ENCODE measurements around the gene TNFRSF13B. TPM values are rescaled to one million over a fixed set of nuclear protein-coding genes. Genes with fewer than 3 reads are reported as not detected.

Gene TNFRSF13B
- total RNA-seq = 1 to 10 TPM in 3 of 5 donors, under 1 TPM in 1, not detected in 1; 0.60 to 7.2 (median 5.0) TPM
- total RNA-seq (2013) = 0.46 TPM
- total RNA-seq = 0 to 0.75 (median 0.06) reads per million in 29 experiments

- peak in 1 of 4 experiments; percentile 23 for ATAC-seq (replicated peaks in 1 of 4)
- Mint-ChIP-seq H3K27ac (no peak within 1 kb of the TSS), H3K27me3 (peaks cover 0 to 4% of the 10 kb centered on the region in 2 donors), H3K4me1 (peaks cover 0 to 24% (median 7%) of the 10 kb centered on the region in 3 donors), H3K4me3 (peak within 1 kb of the TSS in 1 of 3 donors; percentile 39), H3K36me3 (no peaks in the 10 kb centered on the region), H3K9me3 (no peaks in the 10 kb centered on the region)
- no peak within 1 kb of the TSS for H3K27ac ChIP-seq (ENCODE audit: low read length)
- no peak for DNase-seq
- peaks cover 0 to 7% of the 10 kb centered on the region in 2 experiments for H3K4me1 ChIP-seq (ENCODE audit: control insufficient read depth in 1 of 2, extremely low read depth in 1 of 2, insufficient read depth in 2 of 2, low read length in 2 of 2)
- no peaks in the 10 kb centered on the region for H3K9me3 ChIP-seq
- ChIA-PET POLR2A (no interaction called here), CTCF (no interaction called here)
- 70% methylated on average over 8 of the region's 17 CpGs for WGBS (ENCODE audit: insufficient coverage)
- H3K36me3 ChIP-seq (ENCODE audit: control insufficient read depth in 2 of 2, extremely low read depth in 1 of 2, insufficient read depth in 1 of 2, low read length in 1 of 2) = no peaks in the 10 kb centered on the region
- no peak within 1 kb of the TSS for H3K4me3 ChIP-seq (ENCODE audit: control insufficient read depth in 1 of 2, extremely low read depth in 1 of 2, low read length in 1 of 2)
- peaks cover 0 to 11% of the 10 kb centered on the region in 2 experiments for H3K27me3 ChIP-seq (replicated peaks in 1 of 2; ENCODE audit: control insufficient read depth in 2 of 2, extremely low read depth in 1 of 2, insufficient read depth in 2 of 2, low read length in 1 of 2)
These were observed at the start of gene TNFRSF13B for GRCh38 chr17:16971458-16972338. Gene TNFRSF13B (minus strand): TSS chr17:16972118. CDS start chr17:16972075, 43 bp downstream.

- no peak for DNase-seq
- H3K4me3 Mint-ChIP-seq = no peak overlapping the region
- H3K27me3 ChIP-seq (replicated peaks in 1 of 2; ENCODE audit: control insufficient read depth in 2 of 2, extremely low read depth in 1 of 2, insufficient read depth in 2 of 2, low read length in 1 of 2) = no peaks in the 10 kb centered on the region
- no peak overlapping the region for H3K27ac Mint-ChIP-seq
- H3K27ac ChIP-seq (ENCODE audit: low read length) = no peak overlapping the region
- H3K9me3 Mint-ChIP-seq = no peaks in the 10 kb centered on the region
- no peaks in the 10 kb centered on the region for H3K9me3 ChIP-seq
- no peak overlapping the region for H3K4me3 ChIP-seq (ENCODE audit: control insufficient read depth in 1 of 2, extremely low read depth in 1 of 2, low read length in 1 of 2)
- no peaks in the 10 kb centered on the region for H3K36me3 ChIP-seq (ENCODE audit: control insufficient read depth in 2 of 2, extremely low read depth in 1 of 2, insufficient read depth in 1 of 2, low read length in 1 of 2)
- POLR2A ChIA-PET = no interaction called here
- H3K27me3 Mint-ChIP-seq = no peaks in the 10 kb centered on the region
- ATAC-seq (replicated peaks in 1 of 4) = no peak
- peaks cover 2 to 21% of the 10 kb centered on the region in 2 experiments for H3K4me1 ChIP-seq (ENCODE audit: control insufficient read depth in 1 of 2, extremely low read depth in 1 of 2, insufficient read depth in 2 of 2, low read length in 2 of 2)
- CTCF ChIA-PET = no interaction called here
- no peaks in the 10 kb centered on the region for H3K36me3 Mint-ChIP-seq
- peaks cover 19 to 24% (median 21%) of the 10 kb centered on the region in 3 donors for H3K4me1 Mint-ChIP-seq
- 94% methylated on average over 11 of the region's 15 CpGs for WGBS (ENCODE audit: insufficient coverage)
These were observed 49.4 kb upstream of the TNFRSF13B start for GRCh38 chr17:17021194-17021863.

GRCh38 chr17:17020821-17021193 lies 48.9 kb upstream of the TNFRSF13B start:
- H3K36me3 ChIP-seq (ENCODE audit: control insufficient read depth in 2 of 2, extremely low read depth in 1 of 2, insufficient read depth in 1 of 2, low read length in 1 of 2) = no peaks in the 10 kb centered on the region
- H3K4me1 ChIP-seq (ENCODE audit: control insufficient read depth in 1 of 2, extremely low read depth in 1 of 2, insufficient read depth in 2 of 2, low read length in 2 of 2) = peaks cover 2 to 21% of the 10 kb centered on the region in 2 experiments
- H3K4me1 Mint-ChIP-seq = peaks cover 24 to 29% (median 26%) of the 10 kb centered on the region in 3 donors
- H3K9me3 ChIP-seq = no peaks in the 10 kb centered on the region
- H3K27ac Mint-ChIP-seq = no peak overlapping the region
- no peak overlapping the region for H3K4me3 ChIP-seq (ENCODE audit: control insufficient read depth in 1 of 2, extremely low read depth in 1 of 2, low read length in 1 of 2)
- ChIA-PET CTCF (no interaction called here), POLR2A (no interaction called here)
- no peaks in the 10 kb centered on the region for H3K9me3 Mint-ChIP-seq
- 92% methylated on average over 6 of the region's 8 CpGs for WGBS (ENCODE audit: insufficient coverage)
- no peak overlapping the region for H3K4me3 Mint-ChIP-seq
- no peak overlapping the region for H3K27ac ChIP-seq (ENCODE audit: low read length)
- DNase-seq = no peak
- H3K27me3 Mint-ChIP-seq = no peaks in the 10 kb centered on the region
- no peaks in the 10 kb centered on the region for H3K27me3 ChIP-seq (replicated peaks in 1 of 2; ENCODE audit: control insufficient read depth in 2 of 2, extremely low read depth in 1 of 2, insufficient read depth in 2 of 2, low read length in 1 of 2)
- ATAC-seq (replicated peaks in 1 of 4) = no peak
- H3K36me3 Mint-ChIP-seq = no peaks in the 10 kb centered on the region

GRCh38 chr17:17019891-17020456 lies 48.1 kb upstream of the TNFRSF13B start:
- H3K4me3 ChIP-seq (ENCODE audit: control insufficient read depth in 1 of 2, extremely low read depth in 1 of 2, low read length in 1 of 2) = no peak overlapping the region
- no peaks in the 10 kb centered on the region for H3K36me3 ChIP-seq (ENCODE audit: control insufficient read depth in 2 of 2, extremely low read depth in 1 of 2, insufficient read depth in 1 of 2, low read length in 1 of 2)
- Mint-ChIP-seq H3K4me1 (peaks cover 33 to 37% (median 34%) of the 10 kb centered on the region in 3 donors), H3K27ac (no peak overlapping the region), H3K4me3 (no peak overlapping the region), H3K27me3 (no peaks in the 10 kb centered on the region), H3K9me3 (no peaks in the 10 kb centered on the region), H3K36me3 (no peaks in the 10 kb centered on the region)
- no peaks in the 10 kb centered on the region for H3K9me3 ChIP-seq
- H3K27ac ChIP-seq (ENCODE audit: low read length) = no peak overlapping the region
- ATAC-seq (replicated peaks in 1 of 4) (no peak), DNase-seq (no peak)
- ChIA-PET POLR2A (no interaction called here), CTCF (no interaction called here)
- H3K27me3 ChIP-seq (replicated peaks in 1 of 2; ENCODE audit: control insufficient read depth in 2 of 2, extremely low read depth in 1 of 2, insufficient read depth in 2 of 2, low read length in 1 of 2) = no peaks in the 10 kb centered on the region
- 88% methylated on average over 8 of the region's 13 CpGs for WGBS (ENCODE audit: insufficient coverage)
- peaks cover 2 to 30% of the 10 kb centered on the region in 2 experiments for H3K4me1 ChIP-seq (ENCODE audit: control insufficient read depth in 1 of 2, extremely low read depth in 1 of 2, insufficient read depth in 2 of 2, low read length in 2 of 2)

- ATAC-seq (replicated peaks in 1 of 4) = no peak
- CTCF ChIA-PET = no interaction called here
These were observed 47.5 kb upstream of the TNFRSF13B start for GRCh38 chr17:17019430-17019762.

GRCh38 chr17:17018612-17019429 lies 46.9 kb upstream of the TNFRSF13B start:
- no peak overlapping the region for H3K4me3 Mint-ChIP-seq
- WGBS (ENCODE audit: insufficient coverage) = 90% methylated on average over 10 of the region's 10 CpGs
- Histone ChIP-seq H3K27me3 (replicated peaks in 1 of 2; ENCODE audit: control insufficient read depth in 2 of 2, extremely low read depth in 1 of 2, insufficient read depth in 2 of 2, low read length in 1 of 2) (no peaks in the 10 kb centered on the region), H3K36me3 (ENCODE audit: control insufficient read depth in 2 of 2, extremely low read depth in 1 of 2, insufficient read depth in 1 of 2, low read length in 1 of 2) (no peaks in the 10 kb centered on the region), H3K4me3 (ENCODE audit: control insufficient read depth in 1 of 2, extremely low read depth in 1 of 2, low read length in 1 of 2) (no peak overlapping the region), H3K27ac (ENCODE audit: low read length) (no peak overlapping the region), H3K4me1 (ENCODE audit: control insufficient read depth in 1 of 2, extremely low read depth in 1 of 2, insufficient read depth in 2 of 2, low read length in 2 of 2) (peaks cover 2 to 35% of the 10 kb centered on the region in 2 experiments), H3K9me3 (no peaks in the 10 kb centered on the region)
- ChIA-PET POLR2A (no interaction called here), CTCF (no interaction called here)
- ATAC-seq (replicated peaks in 1 of 4) (no peak), DNase-seq (no peak)
- H3K4me1 Mint-ChIP-seq = peaks cover 33 to 43% (median 39%) of the 10 kb centered on the region in 3 donors
- H3K36me3 Mint-ChIP-seq = no peaks in the 10 kb centered on the region
- peak overlapping the region; percentile 72 to 84 for H3K27ac Mint-ChIP-seq
- no peaks in the 10 kb centered on the region for H3K9me3 Mint-ChIP-seq
- H3K27me3 Mint-ChIP-seq = no peaks in the 10 kb centered on the region

More at GRCh38 chr17:17019430-17019762, 47.5 kb upstream of the TNFRSF13B start:
- H3K9me3 ChIP-seq = no peaks in the 10 kb centered on the region
- Mint-ChIP-seq H3K27ac (no peak overlapping the region), H3K4me1 (peaks cover 33 to 43% (median 39%) of the 10 kb centered on the region in 3 donors), H3K9me3 (no peaks in the 10 kb centered on the region), H3K27me3 (no peaks in the 10 kb centered on the region), H3K4me3 (no peak overlapping the region), H3K36me3 (no peaks in the 10 kb centered on the region)
- WGBS (ENCODE audit: insufficient coverage) = 100% methylated on average over 1 of the region's 5 CpGs
- no peaks in the 10 kb centered on the region for H3K27me3 ChIP-seq (replicated peaks in 1 of 2; ENCODE audit: control insufficient read depth in 2 of 2, extremely low read depth in 1 of 2, insufficient read depth in 2 of 2, low read length in 1 of 2)
- no peak overlapping the region for H3K27ac ChIP-seq (ENCODE audit: low read length)
- H3K4me3 ChIP-seq (ENCODE audit: control insufficient read depth in 1 of 2, extremely low read depth in 1 of 2, low read length in 1 of 2) = no peak overlapping the region
- no peaks in the 10 kb centered on the region for H3K36me3 ChIP-seq (ENCODE audit: control insufficient read depth in 2 of 2, extremely low read depth in 1 of 2, insufficient read depth in 1 of 2, low read length in 1 of 2)
- POLR2A ChIA-PET = no interaction called here
- DNase-seq = no peak
- peaks cover 2 to 35% of the 10 kb centered on the region in 2 experiments for H3K4me1 ChIP-seq (ENCODE audit: control insufficient read depth in 1 of 2, extremely low read depth in 1 of 2, insufficient read depth in 2 of 2, low read length in 2 of 2)
